ENCODE results near the gene AKT3. TPM values are rescaled to one million over a fixed set of nuclear protein-coding genes. Genes with fewer than 3 reads are reported as not detected.
A peak's percentile ranks its signal among the peaks of the same experiment; 100 is the strongest.

The AKT3 gene
- total and polyA plus RNA-seq, 2 of the 8 experiments (the other 6 are each of a cell fraction or from before 2014, with no cell fraction given): 6.0 to 36.4 TPM

DNA sequence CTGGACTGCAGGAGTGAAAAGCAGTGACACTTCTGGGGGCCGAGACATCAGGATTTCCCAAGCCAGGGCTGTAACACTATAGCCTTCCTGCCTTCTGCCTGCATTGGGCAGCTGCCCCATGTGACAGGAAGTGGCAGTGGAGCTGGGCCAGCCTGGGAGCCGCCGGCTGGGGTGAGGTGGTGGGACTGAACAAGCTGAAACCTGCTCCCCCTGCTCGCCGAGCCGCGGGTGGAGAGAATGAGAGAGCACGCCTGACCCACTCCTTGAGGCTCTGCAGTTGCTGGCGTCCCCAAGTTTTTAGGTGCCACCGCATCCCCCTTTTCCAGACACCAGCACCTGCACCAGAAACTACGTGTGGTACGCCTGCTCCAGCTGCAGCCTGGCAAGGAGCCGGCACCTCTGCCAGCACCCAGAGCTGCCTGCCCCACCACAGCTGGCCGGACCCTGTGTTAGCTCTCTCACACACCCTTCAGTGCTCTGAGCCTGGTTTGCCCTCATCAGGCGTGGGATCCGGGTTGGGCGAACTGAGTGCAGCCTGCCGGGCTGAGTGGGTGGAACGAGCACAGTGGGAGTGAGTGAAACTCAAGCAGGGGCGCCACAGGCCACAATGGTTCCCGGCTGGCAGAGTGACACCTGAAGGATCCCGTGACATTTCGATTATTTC lies 119.4 kb downstream of the AKT3 start:
- no peaks in the 10 kb centered on the region for H3K79me1 ChIP-seq (ENCODE audit: low read depth, low read length)
- H2BK15ac ChIP-seq (ENCODE audit: low read length): no peak overlapping the region
- H3K27me3 ChIP-seq (replicated peaks in 1 of 4; ENCODE audit: control insufficient read depth in 3 of 4, extremely low read depth in 1 of 4, insufficient read depth in 3 of 4, low read length in 3 of 4): no peaks in the 10 kb centered on the region
- H3K36me3 ChIP-seq (ENCODE audit: control insufficient read depth in 2 of 4, insufficient read depth in 4 of 4, low read length in 3 of 4): no peaks in the 10 kb centered on the region
- H3K4me2 ChIP-seq (ENCODE audit: insufficient read depth in 1 of 2, low read depth in 2 of 2, low read length in 2 of 2): no peak overlapping the region
- H3K27ac ChIP-seq (ENCODE audit: low read depth, low read length): no peak overlapping the region
- peak overlapping the region; percentile 89 for H2AK5ac ChIP-seq (ENCODE audit: low read depth, low read length)
- H4K20me1 ChIP-seq (replicated peaks in 1 of 2; ENCODE audit: control insufficient read depth in 1 of 2, insufficient read depth in 2 of 2, low read length in 2 of 2): no peaks in the 10 kb centered on the region
- H3K4me3 ChIP-seq (ENCODE audit: extremely low read depth in 1 of 4, insufficient read depth in 2 of 4, low read depth in 3 of 4, low read length in 4 of 4): no peak overlapping the region
- H2BK12ac ChIP-seq (ENCODE audit: low read depth, low read length): peak overlapping the region; percentile 88
- peak overlapping the region; percentile 66 for H4K91ac ChIP-seq (replicated peaks; ENCODE audit: insufficient read length, low read length)
- H3K9ac ChIP-seq (replicated peaks in 1 of 4; ENCODE audit: extremely low read depth in 1 of 4, low read depth in 3 of 4, low read length in 3 of 4): no peak overlapping the region
- WGBS, 2 experiments (ENCODE audit: extremely low coverage in 1 of 2, insufficient coverage in 1 of 2, insufficient read length in 1 of 2, insufficient replicate concordance in 2 of 2, low coverage in 1 of 2, low lambda C conversion rate in 2 of 2, missing lambda C conversion rate in 1 of 2): 89% methylated on average over 21 of the region's 23 CpGs; no CpG with 5 or more reads in 1 of the 2 experiments
- H2AFZ ChIP-seq (ENCODE audit: low read length): no peak overlapping the region
- no peak overlapping the region for H3K23ac ChIP-seq (ENCODE audit: insufficient read length)
- no peak overlapping the region for H2BK120ac ChIP-seq (replicated peaks; ENCODE audit: low read depth, low read length)
- no peak overlapping the region for H3K14ac ChIP-seq (ENCODE audit: insufficient read length)
- DNase-seq (ENCODE audit: low read depth in 1 of 2, low spot score in 2 of 2): no peak
- peak overlapping the region; percentile 67; the same call in 1 of the 2 replicates for H2BK5ac ChIP-seq (ENCODE audit: low read depth, low read length)
- POLR2A ChIA-PET (ENCODE audit: partially characterized antibody): interaction anchor here (1.1 to 1.7 kb wide), 2 partner anchors 9 to 14 kb away, joined by 3 to 7 read pairs; no protein-coding TSS in a partner anchor
- CTCF ChIA-PET (ENCODE audit: partially characterized antibody): interaction anchor here (0.9 to 1.6 kb wide), 5 partner anchors 9 to 21 kb away, joined by 3 to 5 read pairs (median 4); no protein-coding TSS in a partner anchor
- H3K4ac ChIP-seq (replicated peaks; ENCODE audit: insufficient read length, low read depth, low read length): no peak overlapping the region
- no peak overlapping the region for H4K5ac ChIP-seq (ENCODE audit: insufficient read length, low read depth, low read length)
- no peak overlapping the region for H3K56ac ChIP-seq (replicated peaks; ENCODE audit: insufficient read length, low read depth, low read length)
- no peak for FAIRE-seq
- no peaks in the 10 kb centered on the region for H3K23me2 ChIP-seq (ENCODE audit: low read depth, low read length)
- peak overlapping the region; percentile 69 for H4K8ac ChIP-seq (ENCODE audit: extremely low read depth, insufficient read depth, low read length)
- H3K9me3 ChIP-seq (ENCODE audit: insufficient read depth in 2 of 2, low read depth in 1 of 2, low read length in 1 of 2): no peaks in the 10 kb centered on the region; a peak in 1 of 4 replicates
- peak overlapping the region; percentile 62; the same call in 1 of the 2 replicates for H3K18ac ChIP-seq (ENCODE audit: extremely low read depth, low read length)
- peaks cover 0 to 11% (median 9%) of the 10 kb centered on the region in 4 experiments; a peak in 4 of 7 replicates for H3K4me1 ChIP-seq (replicated peaks in 1 of 4; ENCODE audit: control insufficient read depth in 3 of 4, insufficient read depth in 4 of 4, low read length in 3 of 4)
- no peak overlapping the region; the same call in 1 of the 2 replicates for H2BK20ac ChIP-seq (ENCODE audit: low read length)
- H3K79me2 ChIP-seq (ENCODE audit: control insufficient read depth in 1 of 2, insufficient read depth in 2 of 2, low read length in 2 of 2): peaks cover 0 to 2% of the 10 kb centered on the region in 2 experiments; a peak in 1 of 4 replicates
- TF ChIP-seq, protein P1, sequence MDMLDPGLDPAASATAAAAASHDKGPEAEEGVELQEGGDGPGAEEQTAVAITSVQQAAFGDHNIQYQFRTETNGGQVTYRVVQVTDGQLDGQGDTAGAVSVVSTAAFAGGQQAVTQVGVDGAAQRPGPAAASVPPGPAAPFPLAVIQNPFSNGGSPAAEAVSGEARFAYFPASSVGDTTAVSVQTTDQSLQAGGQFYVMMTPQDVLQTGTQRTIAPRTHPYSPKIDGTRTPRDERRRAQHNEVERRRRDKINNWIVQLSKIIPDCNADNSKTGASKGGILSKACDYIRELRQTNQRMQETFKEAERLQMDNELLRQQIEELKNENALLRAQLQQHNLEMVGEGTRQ (IDR thresholded peaks at IDR 0.05; ENCODE audit: low read length): no peak
- no peak for TF ChIP-seq CREB1 (IDR thresholded peaks at IDR 0.05)
- TF ChIP-seq PHF8 (conservative IDR thresholded peaks at IDR 0.05; ENCODE audit: low read depth, low read length): no peak
- no peak for TF ChIP-seq KDM1A (IDR thresholded peaks at IDR 0.05; ENCODE audit: borderline replicate concordance, low read length)
- TF ChIP-seq CHD1 (IDR thresholded peaks at IDR 0.05; ENCODE audit: low read depth, low read length): no peak
- no peak for TF ChIP-seq MAFK (IDR thresholded peaks at IDR 0.05; ENCODE audit: low read depth, low read length)
- no peak for TF ChIP-seq TEAD4 (IDR thresholded peaks at IDR 0.05; ENCODE audit: low read depth, low read length)
- TF ChIP-seq, protein P2, sequence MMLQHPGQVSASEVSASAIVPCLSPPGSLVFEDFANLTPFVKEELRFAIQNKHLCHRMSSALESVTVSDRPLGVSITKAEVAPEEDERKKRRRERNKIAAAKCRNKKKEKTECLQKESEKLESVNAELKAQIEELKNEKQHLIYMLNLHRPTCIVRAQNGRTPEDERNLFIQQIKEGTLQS (IDR thresholded peaks at IDR 0.05; ENCODE audit: insufficient read depth, low read depth, low read length): no peak
- TF ChIP-seq YY1 (IDR thresholded peaks at IDR 0.05; ENCODE audit: low read depth, low read length): no peak
- TF ChIP-seq RAD21 (IDR thresholded peaks at IDR 0.05 in 1 of 2, conservative IDR thresholded peaks at IDR 0.05 in 1 of 2; ENCODE audit: low read depth in 2 of 2, low read length in 2 of 2): no peak

Data from H1 (cell line).